LNCAP (cell line): ENCODE data around the gene PPP6R1.

Source experiments
- TF ChIP-seq, protein P1 (sequence below): fragments of 450-650 bp; IDR thresholded peaks from 2 replicates; pipeline ENCODE4 v1.5.1; 2017; ENCODE audit warnings: mild to moderate bottlenecking

PPP6R1 gene

DNA sequence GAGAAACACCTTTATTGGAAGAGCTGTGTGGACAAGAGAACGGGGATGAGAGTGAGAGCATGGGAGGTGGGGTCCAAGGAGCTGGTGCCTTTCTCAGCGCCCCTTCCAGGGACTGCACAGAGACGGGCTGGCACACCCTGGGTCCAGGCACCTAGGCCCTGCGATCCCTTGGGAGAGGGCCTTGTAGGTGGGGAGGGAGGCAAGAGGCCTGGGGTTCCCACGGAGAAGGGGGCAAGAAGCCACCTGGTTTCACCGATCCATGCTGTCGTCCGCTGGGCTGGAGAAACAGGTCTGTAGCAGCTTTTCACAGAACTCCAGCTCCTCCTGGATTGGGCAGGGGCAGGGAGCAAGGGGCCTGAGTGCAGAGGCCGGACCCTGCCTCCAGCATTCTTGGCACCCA, 3.5 kb upstream of the PPP6R1 start:
- TF ChIP-seq, protein P1, sequence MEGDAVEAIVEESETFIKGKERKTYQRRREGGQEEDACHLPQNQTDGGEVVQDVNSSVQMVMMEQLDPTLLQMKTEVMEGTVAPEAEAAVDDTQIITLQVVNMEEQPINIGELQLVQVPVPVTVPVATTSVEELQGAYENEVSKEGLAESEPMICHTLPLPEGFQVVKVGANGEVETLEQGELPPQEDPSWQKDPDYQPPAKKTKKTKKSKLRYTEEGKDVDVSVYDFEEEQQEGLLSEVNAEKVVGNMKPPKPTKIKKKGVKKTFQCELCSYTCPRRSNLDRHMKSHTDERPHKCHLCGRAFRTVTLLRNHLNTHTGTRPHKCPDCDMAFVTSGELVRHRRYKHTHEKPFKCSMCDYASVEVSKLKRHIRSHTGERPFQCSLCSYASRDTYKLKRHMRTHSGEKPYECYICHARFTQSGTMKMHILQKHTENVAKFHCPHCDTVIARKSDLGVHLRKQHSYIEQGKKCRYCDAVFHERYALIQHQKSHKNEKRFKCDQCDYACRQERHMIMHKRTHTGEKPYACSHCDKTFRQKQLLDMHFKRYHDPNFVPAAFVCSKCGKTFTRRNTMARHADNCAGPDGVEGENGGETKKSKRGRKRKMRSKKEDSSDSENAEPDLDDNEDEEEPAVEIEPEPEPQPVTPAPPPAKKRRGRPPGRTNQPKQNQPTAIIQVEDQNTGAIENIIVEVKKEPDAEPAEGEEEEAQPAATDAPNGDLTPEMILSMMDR, result no peak

DNA sequence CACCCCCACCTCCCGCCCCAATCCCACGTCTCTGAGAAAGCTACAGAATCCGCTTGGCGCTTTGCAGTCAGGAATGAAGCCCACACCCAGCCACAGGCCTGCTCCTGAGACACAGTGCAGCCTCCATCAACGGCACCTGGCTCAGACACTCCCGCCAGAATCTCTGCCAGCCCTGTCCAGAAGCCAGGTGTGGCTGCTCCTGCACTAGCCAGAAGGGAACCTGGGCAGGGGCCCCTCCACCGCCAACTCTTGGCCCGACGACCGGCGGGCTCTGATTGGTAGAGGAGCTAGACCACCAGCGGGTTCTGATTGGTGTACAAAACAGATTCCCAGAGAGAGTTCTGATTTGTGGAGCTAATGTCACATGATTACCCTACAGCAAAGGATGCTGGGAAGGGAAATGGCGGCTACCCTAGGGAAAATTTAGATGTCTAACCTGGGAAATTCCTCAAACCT, 2.9 kb upstream of the PPP6R1 start:
- TF ChIP-seq, protein P1, result no peak

DNA sequence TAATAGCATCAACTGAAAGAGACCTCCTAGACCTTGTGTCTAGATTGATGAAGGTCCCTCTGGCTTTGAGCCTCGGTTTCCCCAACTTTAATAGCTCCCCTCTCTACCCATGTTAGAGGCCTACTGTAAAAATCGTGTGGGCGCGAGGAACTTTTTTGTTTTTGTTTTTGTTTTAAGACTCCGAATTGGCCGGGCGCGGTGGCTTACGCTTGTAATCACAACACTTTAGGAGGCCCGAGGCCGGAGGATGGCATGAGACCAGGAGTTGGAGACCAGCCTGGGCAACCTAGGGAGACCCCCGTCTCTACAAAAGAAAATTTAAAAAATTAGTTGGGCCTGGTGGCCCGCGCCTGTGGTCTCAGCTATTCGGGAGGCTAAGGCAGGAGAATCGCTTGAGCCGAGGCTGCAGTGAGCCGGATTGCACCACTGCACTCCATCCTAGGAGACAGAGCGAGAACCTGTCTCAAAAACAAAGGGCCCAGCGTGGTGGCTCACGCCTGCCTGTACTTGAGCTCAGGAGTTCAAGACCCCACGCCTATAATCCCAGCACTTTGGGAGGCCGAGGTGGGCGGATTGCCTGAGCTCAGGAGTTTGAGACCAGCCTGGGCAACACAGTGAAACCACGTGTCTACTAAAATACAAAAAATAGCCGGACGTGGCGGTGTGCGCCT, 858 bp upstream of the PPP6R1 start:
- TF ChIP-seq, protein P1, result no peak

DNA sequence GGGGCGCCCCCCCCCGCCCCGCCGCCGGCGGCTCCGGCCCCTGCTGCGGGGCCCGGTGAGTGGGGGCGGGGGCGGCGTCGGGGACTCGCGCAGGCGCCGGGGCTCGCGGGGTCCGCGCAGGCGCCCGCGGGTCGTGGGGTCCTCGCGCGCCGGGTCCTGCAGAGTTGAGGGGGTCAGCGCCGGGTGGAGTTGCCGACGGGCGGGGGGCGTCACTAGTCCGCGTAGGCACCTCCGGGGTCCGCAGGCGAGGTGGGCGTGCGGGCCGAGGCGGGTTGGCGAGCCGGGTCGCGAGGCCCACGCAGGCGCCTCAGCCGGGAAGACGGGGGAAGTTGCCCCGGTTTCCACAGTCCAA, 365 bp downstream of the PPP6R1 start:
- TF ChIP-seq, protein P1, result no peak

DNA sequence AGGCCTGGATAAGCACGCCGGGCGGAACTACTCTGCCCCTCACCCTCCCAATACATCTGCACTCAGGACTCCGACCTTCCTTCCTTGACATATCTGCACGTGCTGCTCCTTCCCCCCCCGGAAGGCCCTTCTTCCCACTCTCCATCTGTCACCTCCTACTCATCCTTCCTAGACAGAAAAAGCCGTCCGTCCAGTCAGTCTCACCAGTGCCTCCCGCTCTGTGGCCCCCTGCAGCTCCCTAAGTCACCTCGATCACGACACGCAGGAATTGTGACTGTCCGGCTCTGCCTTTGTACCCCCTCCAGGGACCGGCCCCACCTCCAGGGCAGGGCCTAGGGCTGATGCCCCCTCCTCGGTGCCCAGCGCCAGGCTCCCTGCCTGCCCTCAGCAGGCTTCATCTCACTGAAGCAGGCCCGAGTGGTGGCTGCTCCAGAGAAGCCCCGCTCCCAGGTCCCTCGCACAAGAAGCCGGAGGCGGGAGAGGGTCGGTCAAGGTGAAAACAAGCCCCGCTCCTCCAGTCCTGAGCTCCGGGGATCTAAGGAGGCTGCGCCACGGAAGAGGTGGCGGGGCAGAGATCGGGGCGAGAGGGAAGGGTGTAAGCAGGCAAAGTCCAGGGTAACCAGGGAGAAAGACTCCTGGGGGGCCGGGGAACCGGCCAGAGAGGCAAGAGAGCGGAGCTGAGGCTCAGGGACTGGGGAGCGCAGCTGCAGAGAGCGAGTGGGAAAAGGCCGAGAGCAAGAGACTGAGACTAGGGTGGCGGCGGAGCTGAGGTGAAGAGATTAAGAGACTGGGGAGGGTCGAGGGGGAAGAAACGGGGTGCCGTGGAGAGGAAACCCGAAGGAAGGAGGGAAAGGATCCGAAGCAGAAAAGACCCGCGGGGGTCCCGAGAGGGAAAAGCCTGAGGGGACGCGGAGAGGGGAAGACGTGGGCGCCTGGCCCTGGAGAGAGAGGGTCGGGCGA, 1.1 kb downstream of the PPP6R1 start:
- TF ChIP-seq, protein P1, result no peak

DNA sequence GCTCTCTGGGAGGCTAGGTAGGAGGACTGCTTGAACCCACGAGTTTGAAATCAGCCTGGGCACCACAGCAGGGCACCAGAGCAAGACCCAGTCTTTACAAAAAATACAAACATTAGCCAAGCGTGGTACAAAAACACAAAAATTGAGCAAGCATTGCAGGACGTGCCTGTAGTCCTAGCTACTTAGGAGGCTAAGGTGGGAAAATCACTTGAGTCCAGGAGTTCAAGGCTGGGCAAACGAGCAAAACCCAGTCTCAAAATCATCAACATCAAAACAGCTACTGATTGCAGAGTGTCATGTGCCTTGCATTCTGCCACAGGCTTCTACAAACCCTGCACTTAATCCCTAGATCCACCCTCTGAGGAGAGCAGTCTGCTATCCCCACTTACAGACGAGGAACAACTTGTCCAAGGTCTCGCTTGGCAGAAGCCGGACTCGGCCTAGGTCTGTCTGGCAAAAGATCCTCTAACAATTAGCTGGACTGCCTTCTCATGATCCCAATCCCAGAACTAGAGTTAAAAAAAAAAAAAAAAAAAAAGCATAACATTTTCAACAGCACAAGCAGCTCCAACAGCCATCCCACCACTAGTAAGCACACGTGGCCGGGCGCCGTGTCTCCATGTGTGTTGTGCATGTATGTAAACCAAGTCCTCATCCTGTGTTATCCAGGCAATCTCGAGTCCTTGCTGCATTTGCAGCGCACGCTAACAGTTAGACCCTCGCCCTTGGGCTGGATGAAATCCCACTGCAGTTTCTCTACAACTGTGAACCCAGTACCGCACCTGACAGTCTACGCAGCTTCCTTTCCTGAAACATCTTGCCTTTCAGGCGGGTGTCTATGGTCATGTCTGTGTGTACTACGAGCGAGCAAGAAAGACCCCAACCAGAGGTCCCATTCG, 2.0 kb downstream of the PPP6R1 start:
- TF ChIP-seq, protein P1, result no peak
